SK-N-MC (cell line): ENCODE results near the gene TES.

ENCODE experiments used
- EZH2 ChIP-seq: fragments of 200-600 bp; sonication (generic); IDR thresholded peaks from one replicate; pipeline ENCODE4 v1.6.1; 2017; ENCODE audit warnings: antibody characterized with exemption
- FOXP2 ChIP-seq: optimal IDR thresholded peaks from 2 replicates; pipeline ENCODE3; 2011; ENCODE audit warnings: mild to moderate bottlenecking, moderate library complexity; ENCODE audit not compliant: insufficient read depth; ENCODE audit errors: extremely low read length, control extremely low read depth
- POLR2AphosphoS5 ChIP-seq: IDR thresholded peaks from 2 replicates; pipeline ENCODE4 v1.6.1; 2012; ENCODE audit warnings: mild to moderate bottlenecking, low read depth, low read length, borderline replicate concordance

GRCh38 chr7:116228241-116228640 is 17.9 kb downstream of the TES start:
- peak; percentile 30; the same call in 1 of the 2 replicates for TF ChIP-seq POLR2AphosphoS5
- TF ChIP-seq EZH2 = no peak
- TF ChIP-seq FOXP2 = no peak
